LNCAP (cell line): ENCODE results near the gene ARHGEF2.

Source experiments
- TF ChIP-seq, protein P1 (sequence below): fragments of 450-650 bp; IDR thresholded peaks from 2 replicates; pipeline ENCODE4 v1.5.1; 2017; ENCODE audit warnings: mild to moderate bottlenecking

ARHGEF2 gene

GRCh38 chr1:155971910-155972809 is 6.2 kb downstream of the ARHGEF2 start:
- TF ChIP-seq, protein P1, sequence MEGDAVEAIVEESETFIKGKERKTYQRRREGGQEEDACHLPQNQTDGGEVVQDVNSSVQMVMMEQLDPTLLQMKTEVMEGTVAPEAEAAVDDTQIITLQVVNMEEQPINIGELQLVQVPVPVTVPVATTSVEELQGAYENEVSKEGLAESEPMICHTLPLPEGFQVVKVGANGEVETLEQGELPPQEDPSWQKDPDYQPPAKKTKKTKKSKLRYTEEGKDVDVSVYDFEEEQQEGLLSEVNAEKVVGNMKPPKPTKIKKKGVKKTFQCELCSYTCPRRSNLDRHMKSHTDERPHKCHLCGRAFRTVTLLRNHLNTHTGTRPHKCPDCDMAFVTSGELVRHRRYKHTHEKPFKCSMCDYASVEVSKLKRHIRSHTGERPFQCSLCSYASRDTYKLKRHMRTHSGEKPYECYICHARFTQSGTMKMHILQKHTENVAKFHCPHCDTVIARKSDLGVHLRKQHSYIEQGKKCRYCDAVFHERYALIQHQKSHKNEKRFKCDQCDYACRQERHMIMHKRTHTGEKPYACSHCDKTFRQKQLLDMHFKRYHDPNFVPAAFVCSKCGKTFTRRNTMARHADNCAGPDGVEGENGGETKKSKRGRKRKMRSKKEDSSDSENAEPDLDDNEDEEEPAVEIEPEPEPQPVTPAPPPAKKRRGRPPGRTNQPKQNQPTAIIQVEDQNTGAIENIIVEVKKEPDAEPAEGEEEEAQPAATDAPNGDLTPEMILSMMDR = no peak

DNA sequence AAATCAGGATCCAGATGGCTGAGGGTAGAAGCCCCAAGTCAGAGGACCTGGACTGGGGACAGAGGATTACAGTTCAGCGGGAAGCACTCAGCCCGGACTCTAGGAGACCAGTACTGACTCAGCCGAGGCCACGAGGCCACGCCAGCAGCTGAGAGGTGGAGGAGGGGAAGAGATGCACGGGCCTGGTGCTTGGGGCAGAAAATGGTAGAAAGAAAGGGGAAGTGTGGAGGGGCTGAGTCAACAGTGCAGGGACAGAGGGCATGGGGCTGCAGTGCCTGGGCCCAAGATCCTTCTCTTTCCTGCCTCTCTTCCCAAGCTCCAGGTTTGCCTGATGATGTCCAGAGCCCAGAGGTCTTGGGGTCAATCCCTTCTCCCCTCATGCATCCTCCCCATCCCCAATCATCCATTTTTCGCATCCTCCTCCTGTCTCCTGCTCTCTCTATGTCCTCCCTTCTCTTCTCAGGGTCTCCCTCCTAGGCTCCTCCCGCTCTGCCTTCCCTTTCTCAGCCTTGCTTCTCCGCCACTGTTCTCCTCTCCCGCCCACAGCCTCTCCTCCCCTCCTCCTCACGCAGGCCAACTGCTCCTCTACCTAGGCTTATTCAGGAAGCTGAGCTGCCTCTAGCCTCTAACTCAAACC is 7.7 kb downstream of the ARHGEF2 start:
- TF ChIP-seq, protein P1 = no peak

- TF ChIP-seq, protein P1 = no peak
These were observed 9.0 kb downstream of the ARHGEF2 start for GRCh38 chr1:155969377-155969791.

DNA sequence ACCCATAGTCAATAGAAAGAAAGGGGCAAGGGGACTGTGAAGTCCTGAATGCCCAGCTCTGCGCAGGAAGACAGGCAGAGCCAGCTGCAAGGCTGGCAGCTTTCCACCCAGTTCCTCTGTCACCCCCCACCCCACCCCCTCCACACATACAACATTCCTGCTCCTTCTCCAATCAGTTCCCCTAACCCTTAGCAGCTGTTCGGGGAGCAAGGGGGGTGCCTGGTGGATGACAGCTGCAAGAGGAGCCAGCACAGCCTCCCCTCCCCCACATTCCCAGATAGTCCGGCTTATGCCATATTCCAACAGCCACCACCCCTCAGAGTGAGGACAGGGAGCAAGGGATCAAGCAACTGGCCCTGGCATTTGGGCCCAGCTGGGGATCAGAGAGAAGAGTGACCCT is 9.7 kb downstream of the ARHGEF2 start:
- TF ChIP-seq, protein P1 = no peak

DNA sequence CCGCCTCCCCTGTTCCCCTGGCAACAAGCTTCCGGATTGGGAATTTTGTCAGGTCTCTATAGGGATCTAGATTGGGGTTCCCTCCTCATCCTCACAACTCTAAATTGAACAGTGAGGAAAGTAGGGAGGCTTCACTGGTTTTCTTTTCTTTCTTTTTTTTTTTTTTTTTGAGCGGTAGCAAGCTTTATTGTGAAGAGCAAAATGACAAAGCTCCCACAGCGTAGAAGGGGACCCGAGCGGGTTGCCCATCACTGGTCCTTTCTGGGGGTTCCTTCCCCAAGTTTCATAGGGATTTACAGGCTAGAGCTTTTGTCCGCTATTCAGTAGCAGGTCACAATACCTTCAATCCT is 10.3 kb downstream of the ARHGEF2 start:
- TF ChIP-seq, protein P1 = no peak

DNA sequence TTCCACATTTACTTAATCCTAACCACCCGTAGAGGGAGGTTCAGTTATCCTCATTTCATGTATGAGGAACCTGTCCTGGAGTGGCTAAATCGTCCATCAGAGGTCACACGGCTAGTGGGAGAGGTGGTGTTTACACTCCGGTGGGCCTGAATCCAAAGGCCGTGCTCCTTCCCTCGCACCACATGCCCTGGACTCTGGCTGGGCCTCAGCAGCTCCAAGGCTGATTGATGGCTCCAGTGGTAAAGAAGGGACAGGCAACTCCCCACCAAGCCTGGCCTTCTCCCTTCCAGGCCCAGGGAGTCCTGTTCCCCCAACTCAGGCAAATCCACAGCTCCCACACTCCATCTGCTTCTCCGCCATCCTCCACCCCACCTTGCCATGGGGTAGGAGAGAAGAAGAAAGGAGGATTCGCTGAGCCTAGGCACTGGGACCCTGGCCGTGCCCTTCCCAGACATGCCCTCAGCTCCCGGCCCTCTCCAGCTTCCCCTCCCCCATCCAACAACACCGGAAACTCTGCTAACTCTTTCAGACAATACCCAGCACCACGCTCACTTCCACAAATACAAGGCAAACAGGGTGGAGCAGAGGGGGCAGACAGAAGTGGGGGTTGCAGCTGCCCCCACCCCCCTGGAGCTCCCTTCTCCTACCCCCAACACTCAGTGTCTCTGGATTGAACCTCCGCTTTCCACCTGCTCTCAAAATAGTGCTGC is 10.9 kb downstream of the ARHGEF2 start:
- TF ChIP-seq, protein P1 = no peak

DNA sequence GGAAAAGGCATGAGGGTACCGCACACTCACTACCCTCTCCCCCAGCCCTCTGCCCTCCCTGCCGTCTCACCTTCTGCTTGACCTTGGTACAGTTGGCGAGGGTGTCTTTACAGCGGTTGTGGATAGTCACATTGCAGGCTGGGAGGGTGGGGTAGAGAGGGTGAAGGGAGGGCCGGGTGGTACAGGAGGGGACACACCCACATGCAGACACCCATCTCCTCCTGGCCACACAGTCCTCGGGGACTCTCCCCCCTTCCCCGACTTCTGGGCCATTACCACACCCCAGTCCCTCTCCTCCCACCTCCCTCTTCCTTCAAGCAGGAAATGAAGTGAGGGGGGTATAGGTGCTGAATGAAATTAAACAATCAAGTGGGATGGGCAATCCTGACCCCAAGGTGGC is 11.6 kb downstream of the ARHGEF2 start:
- TF ChIP-seq, protein P1 = no peak
